Spinal cord (tissue), 10 donors: Measurements from ENCODE around the gene NUCB1. TPM values are rescaled to one million over a fixed set of nuclear protein-coding genes. Genes with fewer than 3 reads are reported as not detected.
"Not testable (repeated sequence)": the region's sequence is repeated elsewhere in the genome, so short reads cannot be mapped to it uniquely, and the experiment has no call there.

Experiments used
- DNase-seq, 6 donors: peaks; one replicate each; pipeline versions ENCODE4 v3.0.0 to v3.0.0-alpha.2; 2013 to 2015; ENCODE audit warnings: low spot score in 6 of 6, low read depth in 4 of 6
- H3K27ac ChIP-seq: one replicate; pipeline ENCODE4 v1.5.1; 2013; ENCODE audit warnings: low read depth, low read length, control low read depth
- H3K27me3 ChIP-seq: one replicate; pipeline ENCODE4 v1.6.1; 2013; ENCODE audit warnings: low read length; ENCODE audit not compliant: control insufficient read depth, insufficient read depth
- H3K36me3 ChIP-seq: one replicate; pipeline ENCODE4 v1.6.1; 2013; ENCODE audit warnings: low read length; ENCODE audit not compliant: control insufficient read depth, insufficient read depth
- H3K4me1 ChIP-seq: one replicate; pipeline ENCODE4 v1.6.1; 2013; ENCODE audit warnings: low read length; ENCODE audit not compliant: control insufficient read depth, insufficient read depth
- H3K4me3 ChIP-seq: one replicate; pipeline ENCODE4 v1.5.1; 2013; ENCODE audit warnings: low read depth, low read length, control low read depth
- H3K9me3 ChIP-seq: one replicate; pipeline ENCODE4 v1.6.1; 2013; ENCODE audit warnings: low read length; ENCODE audit not compliant: control insufficient read depth, insufficient read depth
- WGBS: methylation state at CpG from one replicate; pipeline ENCODE4 v1.1.5; 2013; ENCODE audit warnings: missing lambda C conversion rate; ENCODE audit not compliant: insufficient coverage; 5-methylcytosine and 5-hydroxymethylcytosine counted together
- polyA plus RNA-seq, 2 donors: library from polyadenylated mRNA; unstranded; fragments of 120-200 nt; gene quantifications; one replicate each; pipeline ENCODE4 v1.2.1, GENCODE V29; 2013; ENCODE audit not compliant: insufficient read length in 2 of 2
- total RNA-seq, 2 donors: library from RNA; depleted of rRNA in 1 of 2; stranded (reverse); fragments of 120-200 nt in 1 of 2; fragments of >200 nt in 1 of 2; gene quantifications; one replicate each; pipeline versions ENCODE4 v1.2.3 to v1.2.4, GENCODE V29; 2013 to 2014
- donor health status: healthy.

Gene NUCB1
- total and polyA plus RNA-seq, 4 donors: 94.4 to 213 (median 158) TPM

GRCh38 chr19:48927692-48928091 is 27.6 kb downstream of the NUCB1 start:
- not testable (repeated sequence) for H3K4me3 ChIP-seq, H3K9me3 ChIP-seq, H3K27ac ChIP-seq, H3K27me3 ChIP-seq, H3K4me1 ChIP-seq, DNase-seq
- WGBS: 92% methylated on average over 12 of the region's 17 CpGs
- H3K36me3 ChIP-seq: peaks cover 14% of the 10 kb centered on the region

- Histone ChIP-seq H3K27ac (no peak overlapping the region), H3K4me3 (no peak overlapping the region), H3K27me3 (peaks cover 5% of the 10 kb centered on the region), H3K9me3 (no peaks in the 10 kb centered on the region), H3K36me3 (peaks cover 6% of the 10 kb centered on the region), H3K4me1 (peaks cover 6% of the 10 kb centered on the region)
- 97% methylated on average over 3 of the region's 15 CpGs for WGBS
- DNase-seq: peak in 1 of 6 donors; percentile 24
Observed at GRCh38 chr19:48928164-48929025, 28.3 kb downstream of the NUCB1 start.

DNA sequence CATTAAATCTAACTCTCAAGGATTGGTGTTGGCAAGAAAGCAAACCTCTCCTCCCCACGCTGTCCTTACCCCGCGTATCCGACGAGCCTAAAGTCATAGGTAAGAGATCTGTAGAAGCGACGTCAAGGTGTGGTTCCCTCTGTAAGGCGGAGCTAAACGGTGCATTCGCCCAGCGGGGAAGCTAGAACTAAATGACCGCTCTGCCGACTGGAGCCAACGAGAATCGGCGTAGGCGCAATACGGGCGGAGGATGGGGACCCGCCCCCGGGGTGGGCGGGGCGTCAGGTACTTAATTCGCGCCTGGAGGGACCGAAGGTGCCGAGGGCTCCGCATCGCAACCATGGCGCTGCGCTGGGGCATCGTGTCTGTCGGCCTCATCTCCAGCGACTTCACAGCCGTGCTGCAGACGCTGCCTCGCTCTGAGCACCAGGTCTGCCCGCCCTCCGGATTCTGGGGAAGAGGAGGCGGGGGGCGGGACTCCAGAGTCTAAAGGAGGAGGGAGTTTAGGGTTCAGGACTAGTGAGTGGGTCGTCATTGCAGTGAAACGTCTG is 33.3 kb downstream of the NUCB1 start, which contains the start of gene DHDH:
DHDH (plus strand) TSS at position 318 of the 551 bp plus-strand sequence; CDS start at position 341, 23 bp downstream.
- DNase-seq: peak; percentile 28 to 93 (median 44)
- no peak within 1 kb of the TSS for H3K27ac ChIP-seq
- under 1% methylated on average over 35 of the region's 43 CpGs for WGBS

GRCh38 chr19:48934837-48935236 is 34.7 kb downstream of the NUCB1 start:
- 69% methylated on average over 19 of the region's 19 CpGs for WGBS
- H3K9me3 ChIP-seq: no peaks in the 10 kb centered on the region
- peaks cover 5% of the 10 kb centered on the region for H3K4me1 ChIP-seq
- peaks cover 5% of the 10 kb centered on the region for H3K27me3 ChIP-seq
- H3K36me3 ChIP-seq: peaks cover 2% of the 10 kb centered on the region
- no peak for DNase-seq
- no peak overlapping the region for H3K27ac ChIP-seq
- no peak overlapping the region for H3K4me3 ChIP-seq

More for the DNA sequence above, 33.3 kb downstream of the NUCB1 start, which contains the start of gene DHDH:
- Histone ChIP-seq H3K27me3 (peaks cover 5% of the 10 kb centered on the region), H3K36me3 (no peaks in the 10 kb centered on the region), H3K4me1 (peaks cover 5% of the 10 kb centered on the region), H3K9me3 (no peaks in the 10 kb centered on the region), H3K4me3 (peak within 1 kb of the TSS; percentile 54)

DNA sequence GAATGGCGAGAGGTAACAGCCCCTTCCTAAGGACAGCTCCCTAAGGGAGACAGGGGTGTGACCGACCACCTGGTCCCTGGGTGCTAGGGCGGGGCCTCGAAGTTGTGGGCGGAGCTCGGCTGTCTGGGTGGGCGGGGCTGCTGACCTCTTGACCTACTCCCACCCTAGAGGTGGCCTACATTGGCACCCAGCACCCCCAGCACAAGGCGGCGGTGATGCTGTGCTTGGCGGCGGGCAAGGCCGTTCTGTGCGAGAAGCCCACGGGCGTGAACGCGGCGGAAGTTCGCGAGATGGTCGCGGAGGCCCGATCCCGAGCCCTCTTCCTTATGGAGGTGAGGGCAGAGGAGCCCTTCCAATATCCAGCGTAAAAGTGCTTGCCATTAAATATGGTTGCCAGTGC is 35.8 kb downstream of the NUCB1 start:
- 95% methylated on average over 14 of the region's 25 CpGs for WGBS
- DNase-seq: no peak
- H3K4me1 ChIP-seq: peaks cover 5% of the 10 kb centered on the region
- no peaks in the 10 kb centered on the region for H3K9me3 ChIP-seq
- no peak overlapping the region for H3K27ac ChIP-seq
- H3K27me3 ChIP-seq: peaks cover 5% of the 10 kb centered on the region
- peaks cover 6% of the 10 kb centered on the region for H3K36me3 ChIP-seq
- no peak overlapping the region for H3K4me3 ChIP-seq

DNA sequence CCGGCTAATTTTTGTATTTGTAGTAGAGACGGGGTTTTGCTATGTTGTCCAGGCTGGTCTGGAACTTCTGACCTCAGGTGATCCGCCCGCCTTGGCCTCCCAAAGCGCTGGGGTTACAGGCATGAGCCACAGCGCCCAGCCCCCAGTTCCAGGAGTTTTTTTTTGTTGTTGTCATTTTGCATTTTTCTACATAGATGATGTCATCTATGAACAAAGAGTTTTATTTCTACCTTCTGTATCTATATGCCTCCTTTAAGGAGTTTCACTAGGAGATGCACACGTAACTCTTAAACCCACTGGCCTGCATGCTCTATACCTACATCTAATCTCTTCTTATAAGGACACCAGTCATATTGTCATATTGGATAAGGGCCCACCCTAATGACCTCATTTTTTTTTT is 38.1 kb downstream of the NUCB1 start:
- Histone ChIP-seq H3K9me3 (no peaks in the 10 kb centered on the region), H3K27me3 (no peaks in the 10 kb centered on the region), H3K27ac (no peak overlapping the region), H3K4me1 (peaks cover 5% of the 10 kb centered on the region), H3K36me3 (peaks cover 12% of the 10 kb centered on the region), H3K4me3 (no peak overlapping the region)
- no peak for DNase-seq
- WGBS: 100% methylated on average over 2 of the region's 7 CpGs

DNA sequence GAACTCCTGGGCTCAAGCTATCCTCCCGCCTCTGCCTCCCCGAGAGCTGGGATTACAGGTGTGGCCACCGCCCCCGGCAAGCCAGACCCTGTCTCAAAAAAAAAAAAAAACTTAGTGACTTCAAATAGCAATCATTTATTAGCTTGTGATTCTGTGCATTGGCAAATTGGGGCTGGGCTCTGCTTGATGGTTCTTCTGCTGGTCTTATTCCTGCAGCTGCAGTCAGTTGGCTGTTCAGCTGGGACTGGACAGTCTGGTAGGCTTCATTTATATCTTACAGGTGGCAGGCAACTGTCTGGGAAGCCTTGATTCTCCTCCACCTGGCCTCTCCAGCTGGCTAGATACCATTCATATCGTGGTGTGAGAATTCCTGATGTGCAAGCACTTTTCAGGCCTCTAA is 40.8 kb downstream of the NUCB1 start:
- Histone ChIP-seq H3K36me3 (peaks cover 12% of the 10 kb centered on the region), H3K4me3 (no peak overlapping the region), H3K27ac (no peak overlapping the region), H3K27me3 (no peaks in the 10 kb centered on the region), H3K4me1 (no peaks in the 10 kb centered on the region), H3K9me3 (no peaks in the 10 kb centered on the region)
- DNase-seq: no peak
- WGBS: 94% methylated on average over 4 of the region's 5 CpGs

DNA sequence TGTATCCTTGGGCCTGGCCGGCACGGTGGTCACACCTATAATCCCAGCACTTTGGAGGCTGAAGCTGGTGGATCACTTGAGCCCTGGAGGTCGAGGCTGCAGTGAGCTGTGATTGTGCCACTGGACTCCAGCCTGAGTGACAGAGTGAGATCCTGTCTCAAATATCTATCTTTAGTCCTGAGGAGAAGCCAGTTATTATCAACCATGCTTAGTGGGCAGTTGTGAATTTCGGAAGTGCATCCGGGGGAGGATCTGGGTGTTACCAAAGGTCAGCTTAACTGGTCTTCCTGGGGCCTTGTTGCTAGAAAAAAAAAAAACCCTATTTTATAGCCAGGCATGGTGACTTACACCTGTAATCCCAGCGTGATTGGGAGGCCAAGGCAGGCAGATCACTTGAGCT is 43.0 kb downstream of the NUCB1 start:
- H3K36me3 ChIP-seq: peaks cover 18% of the 10 kb centered on the region
- H3K4me1 ChIP-seq: no peaks in the 10 kb centered on the region
- H3K9me3 ChIP-seq: no peaks in the 10 kb centered on the region
- H3K4me3 ChIP-seq: no peak overlapping the region
- H3K27me3 ChIP-seq: no peaks in the 10 kb centered on the region
- no peak overlapping the region for H3K27ac ChIP-seq
- 87% methylated on average over 4 of the region's 6 CpGs for WGBS
- no peak for DNase-seq

DNA sequence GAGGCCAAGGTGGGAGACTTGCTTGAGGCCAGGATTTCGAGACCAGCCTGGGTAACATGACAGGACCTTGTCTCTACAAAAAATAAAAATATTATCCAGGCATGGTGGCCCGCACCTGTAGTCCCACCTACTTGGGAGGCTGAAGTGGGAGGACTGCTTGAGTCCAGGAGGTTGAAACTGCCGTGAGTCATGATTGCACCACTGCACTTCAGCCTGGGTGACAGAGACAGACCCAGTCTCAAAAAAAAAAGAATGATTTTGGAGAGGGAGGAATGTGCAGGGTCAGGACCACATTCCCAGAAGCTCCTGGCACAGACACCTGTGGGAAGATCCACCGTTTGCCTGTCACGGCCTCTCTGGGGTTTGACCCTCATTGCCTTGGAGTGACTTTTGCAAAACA is 45.3 kb downstream of the NUCB1 start:
- WGBS: 85% methylated on average over 3 of the region's 5 CpGs
- no peaks in the 10 kb centered on the region for H3K9me3 ChIP-seq
- H3K27ac ChIP-seq: no peak overlapping the region
- no peak for DNase-seq
- no peaks in the 10 kb centered on the region for H3K4me1 ChIP-seq
- H3K36me3 ChIP-seq: peaks cover 15% of the 10 kb centered on the region
- H3K4me3 ChIP-seq: no peak overlapping the region
- H3K27me3 ChIP-seq: no peaks in the 10 kb centered on the region

GRCh38 chr19:48945817-48946216 is 45.7 kb downstream of the NUCB1 start:
- Histone ChIP-seq H3K4me1 (no peaks in the 10 kb centered on the region), H3K36me3 (peaks cover 12% of the 10 kb centered on the region), H3K27me3 (no peaks in the 10 kb centered on the region), H3K9me3 (no peaks in the 10 kb centered on the region), H3K4me3 (no peak overlapping the region), H3K27ac (no peak overlapping the region)
- WGBS: 72% methylated on average over 2 of the region's 2 CpGs
- DNase-seq: no peak
